HL-60/S4 (cell line): Measurements from ENCODE around the gene MTREX.

Experiments used
- in situ Hi-C: fragments of 300-500 bp; cut with MboI; formaldehyde crosslinking; loops from 2 replicates; pipeline ENCODE4 v1.14.3; 2022; ENCODE audit warnings: low sequenced_read_pairs

MTREX gene

DNA sequence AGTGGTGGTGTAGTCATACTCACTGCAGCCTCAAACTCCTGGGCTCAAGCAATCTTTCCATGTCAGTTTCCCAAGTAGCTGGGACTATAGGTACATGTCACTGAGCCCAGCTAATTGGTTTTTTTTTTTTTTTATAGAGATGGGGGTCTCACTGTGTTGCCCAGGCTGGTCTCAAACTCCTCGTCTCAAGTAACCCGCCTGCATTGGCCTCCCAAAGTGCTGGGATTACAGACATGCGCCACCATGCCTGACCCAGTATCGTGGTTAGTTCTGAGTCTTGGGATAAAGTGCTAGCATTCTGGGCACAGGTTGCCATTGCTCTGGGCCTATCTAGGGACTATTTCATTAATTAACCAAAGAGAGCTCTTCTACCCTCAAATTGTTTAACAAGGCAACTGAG lies 118.7 kb downstream of the MTREX start:
- in situ Hi-C loops = no loop called here

DNA sequence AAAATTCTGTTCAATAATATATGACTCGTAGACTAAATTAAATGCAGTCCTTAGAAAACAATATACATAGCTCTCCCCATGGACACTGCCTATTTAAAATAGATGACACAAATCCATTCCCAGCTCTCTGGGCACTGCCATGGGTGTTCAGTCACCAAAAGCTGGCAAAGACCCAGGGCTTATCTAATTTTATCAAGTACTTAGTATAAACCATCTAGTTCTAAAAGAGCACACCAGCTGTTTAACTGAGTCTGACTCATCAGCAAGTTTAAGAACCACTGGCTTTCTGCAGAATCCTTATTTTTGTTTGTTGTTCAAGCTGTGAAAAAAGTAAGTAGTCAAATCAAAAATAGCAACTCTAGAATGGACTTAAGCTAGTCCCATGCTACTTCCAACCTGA lies 119.4 kb downstream of the MTREX start:
- in situ Hi-C loops = no loop called here

- in situ Hi-C loops = no loop called here
Observed at GRCh38 chr5:55429221-55429612, 121.4 kb downstream of the MTREX start.

- in situ Hi-C loops = no loop called here
Observed at GRCh38 chr5:55429613-55430253, 121.9 kb downstream of the MTREX start.

- in situ Hi-C loops = no loop called here
Observed at GRCh38 chr5:55432549-55432948, 124.8 kb downstream of the MTREX start.

GRCh38 chr5:55437452-55437851 lies 129.7 kb downstream of the MTREX start:
- in situ Hi-C loops = no loop called here

DNA sequence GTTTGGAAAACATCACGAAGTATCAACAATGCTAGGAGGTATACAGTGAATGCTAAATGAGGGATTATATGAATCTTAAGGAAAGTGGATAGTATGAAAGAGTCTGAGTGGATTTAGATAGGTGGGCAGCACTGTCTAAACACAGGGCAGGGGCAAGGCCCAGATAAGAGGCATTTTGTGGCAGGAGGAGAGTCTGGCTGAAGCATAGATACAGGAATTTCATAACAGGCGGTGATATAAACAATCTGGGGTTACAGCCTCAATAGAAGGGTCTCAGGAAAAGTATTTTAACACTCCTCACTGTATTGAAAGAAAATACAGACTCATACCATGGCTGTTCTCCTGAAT lies 130.0 kb downstream of the MTREX start:
- in situ Hi-C loops = no loop called here

DNA sequence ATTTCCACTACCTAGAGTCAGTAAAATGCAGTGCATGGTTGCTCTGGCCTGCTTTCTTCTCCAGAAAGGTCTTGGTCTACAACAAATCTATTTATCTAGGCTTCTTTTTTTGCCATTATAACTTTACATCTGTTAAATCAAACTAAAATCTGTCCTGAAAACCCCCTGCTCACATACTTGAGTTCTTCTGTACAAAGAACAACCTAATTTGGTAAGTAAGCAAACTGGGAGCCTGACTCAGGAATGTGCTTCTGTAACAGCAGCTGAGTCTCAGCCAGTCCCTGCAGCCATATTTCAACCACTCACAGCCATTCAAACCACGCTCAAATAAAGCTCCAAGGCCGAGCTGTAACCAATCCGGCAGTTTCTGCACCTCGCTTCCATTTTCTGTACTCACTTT lies 131.2 kb downstream of the MTREX start:
- in situ Hi-C loops = no loop called here

DNA sequence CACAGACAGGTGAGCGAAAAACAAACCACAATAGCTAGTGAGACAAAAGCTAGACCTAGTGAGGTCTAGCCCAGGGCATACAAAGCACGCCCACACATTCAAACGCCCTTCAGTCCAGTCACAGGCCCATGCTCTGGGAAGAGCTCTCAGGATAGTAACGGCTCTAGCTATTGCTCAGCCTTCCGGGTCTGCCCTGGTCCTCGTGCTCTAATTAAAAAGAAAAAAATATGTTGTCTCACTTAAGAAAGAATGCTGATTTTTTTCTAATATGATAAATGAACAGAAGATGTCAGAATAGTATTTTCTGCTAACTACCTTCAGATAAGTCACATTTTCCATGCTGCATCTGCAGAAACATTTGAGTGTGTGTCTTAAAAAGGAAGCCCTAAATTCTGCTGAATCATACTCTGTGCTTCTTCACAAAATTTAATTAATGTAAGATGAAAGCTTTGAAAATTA lies 132.4 kb downstream of the MTREX start:
- in situ Hi-C loops = no loop called here

GRCh38 chr5:55441107-55441771 lies 133.4 kb downstream of the MTREX start:
- in situ Hi-C loops = no loop called here

- in situ Hi-C loops = no loop called here
Observed at GRCh38 chr5:55441954-55442353, 134.2 kb downstream of the MTREX start.

GRCh38 chr5:55445791-55446190 lies 138.0 kb downstream of the MTREX start:
- in situ Hi-C loops = no loop called here

- in situ Hi-C loops = no loop called here
Observed at GRCh38 chr5:55446640-55447351, 139.0 kb downstream of the MTREX start.

DNA sequence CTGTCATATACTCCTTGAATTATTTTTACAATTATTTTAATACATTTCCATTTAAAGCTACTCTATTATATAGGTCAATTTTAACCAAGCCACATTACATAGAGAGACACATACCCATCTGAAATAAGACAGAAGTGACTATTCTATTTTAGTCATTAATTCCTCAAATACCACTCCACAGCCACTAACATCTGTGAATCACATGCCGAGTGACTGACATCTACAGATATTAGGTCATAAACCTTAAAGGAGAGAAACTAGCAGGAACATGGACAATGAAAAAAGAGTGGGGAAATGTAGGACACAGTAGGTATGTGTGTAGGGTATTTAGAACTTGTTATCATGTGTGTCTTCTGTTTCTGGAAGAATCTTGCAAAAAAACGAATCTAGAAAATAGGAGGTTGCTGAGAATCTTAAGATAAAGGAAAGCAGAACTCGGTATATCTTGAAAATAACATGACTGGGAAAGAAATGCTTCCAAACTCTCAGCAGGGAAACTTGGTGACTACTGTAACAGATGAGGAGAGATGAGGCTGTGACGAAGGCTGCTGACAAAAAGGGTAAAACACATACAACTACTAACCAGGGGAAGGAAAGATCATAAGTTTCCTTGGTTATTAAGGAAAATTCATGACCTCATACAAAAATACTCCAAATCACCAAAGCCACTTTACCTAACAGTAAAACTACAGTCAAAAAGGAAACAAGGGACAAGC lies 142.4 kb downstream of the MTREX start:
- in situ Hi-C loops = no loop called here

GRCh38 chr5:55451976-55452375 lies 144.2 kb downstream of the MTREX start:
- in situ Hi-C loops = no loop called here

DNA sequence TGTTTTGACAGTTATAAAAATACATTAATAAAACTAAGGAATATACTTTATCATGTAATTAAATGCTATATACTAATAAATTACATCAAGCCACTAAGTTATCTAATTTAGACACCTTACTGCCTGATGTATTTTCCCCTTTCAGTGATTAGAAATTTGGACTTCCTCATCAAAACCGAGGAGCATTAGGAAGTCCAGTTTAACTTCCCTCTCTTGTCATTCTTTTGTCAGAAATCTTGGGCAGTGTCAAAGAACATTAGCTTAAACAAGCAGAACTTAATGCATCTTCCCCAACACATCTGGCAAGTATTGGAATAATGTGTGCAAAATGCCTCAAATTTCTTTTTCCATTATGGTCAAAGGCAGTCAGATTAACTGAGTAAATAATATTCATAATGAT lies 145.4 kb downstream of the MTREX start:
- in situ Hi-C loops = no loop called here

- in situ Hi-C loops = no loop called here
Observed at GRCh38 chr5:55454282-55454681, 146.5 kb downstream of the MTREX start.

DNA sequence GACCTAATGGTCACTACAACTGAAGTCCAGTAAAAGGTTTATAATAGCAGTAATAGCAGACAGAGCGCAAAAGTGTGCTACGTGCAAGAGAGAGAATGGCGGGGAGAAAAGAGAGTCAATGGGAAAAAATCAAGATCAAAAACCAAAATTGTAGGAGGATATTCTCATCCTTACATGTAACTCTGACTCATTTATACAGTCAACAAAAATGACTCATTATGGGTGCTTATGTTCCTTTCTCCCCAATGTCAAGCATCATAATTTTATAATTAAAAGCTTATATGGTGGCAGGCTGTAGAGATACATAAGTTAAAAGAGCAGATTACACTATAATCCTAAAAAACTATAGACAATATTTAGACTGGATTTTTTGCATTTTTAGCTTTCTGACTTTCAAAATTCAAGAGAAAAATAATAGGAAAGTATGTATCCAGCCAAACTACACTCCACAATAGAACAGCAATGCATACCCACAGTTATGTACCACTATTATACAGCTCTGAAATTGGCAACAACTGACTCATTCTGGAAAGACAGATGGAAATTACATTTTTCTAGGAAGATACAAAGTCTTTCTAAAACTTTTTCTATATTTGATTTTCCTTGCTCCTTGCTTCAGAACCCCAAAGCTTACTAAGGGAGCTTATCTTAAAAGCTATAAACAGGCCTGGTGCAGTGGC lies 148.6 kb downstream of the MTREX start:
- in situ Hi-C loops = no loop called here

GRCh38 chr5:55459572-55459971 lies 151.8 kb downstream of the MTREX start:
- in situ Hi-C loops = no loop called here

- in situ Hi-C loops = no loop called here
Observed at GRCh38 chr5:55463613-55464012, 155.8 kb downstream of the MTREX start.
